KMS-11 (cell line): Measurements from ENCODE around the gene FANCD2.

Experiments
- H2AFZ ChIP-seq: fragments of 200-600 bp; sonication (generic); 2 replicates; pipeline ENCODE4 v1.6.1; 2016; ENCODE audit warnings: antibody characterized with exemption, mixed run types, low read depth
- H3K27ac ChIP-seq: fragments of 200-600 bp; sonication (generic); 2 replicates; pipeline ENCODE4 v1.6.1; 2016; ENCODE audit warnings: mild to moderate bottlenecking, mixed run types
- H3K27me3 ChIP-seq: fragments of 200-600 bp; sonication (generic); 2 replicates; pipeline ENCODE4 v1.6.1; 2017; ENCODE audit warnings: mild to moderate bottlenecking, low read depth, mixed run types, moderate library complexity; ENCODE audit not compliant: insufficient read depth
- H3K36me3 ChIP-seq: fragments of 200-600 bp; sonication (generic); 2 replicates; pipeline ENCODE4 v1.6.1; 2017; ENCODE audit warnings: mild to moderate bottlenecking, mixed run types; ENCODE audit not compliant: insufficient read depth
- H3K4me1 ChIP-seq: fragments of 200-600 bp; sonication (generic); 2 replicates; pipeline ENCODE4 v1.6.1; 2016; ENCODE audit warnings: mild to moderate bottlenecking, low read depth, mixed run types; ENCODE audit not compliant: poor library complexity, severe bottlenecking
- H3K4me2 ChIP-seq: fragments of 200-600 bp; sonication (generic); 2 replicates; pipeline ENCODE4 v1.7.0; 2016; ENCODE audit warnings: mild to moderate bottlenecking, mixed run types
- H3K4me3 ChIP-seq: fragments of 200-600 bp; sonication (generic); IDR thresholded peaks from 2 replicates; pipeline ENCODE4 v1.6.1; 2017; ENCODE audit warnings: low read depth, low read length, mixed read lengths; ENCODE audit not compliant: insufficient read depth
- H3K79me2 ChIP-seq: fragments of 200-600 bp; sonication (generic); 2 replicates; pipeline ENCODE4 v1.6.1; 2016; ENCODE audit warnings: low read depth, mixed run types; ENCODE audit not compliant: insufficient read depth
- H3K9ac ChIP-seq: fragments of 200-600 bp; sonication (generic); 2 replicates; pipeline ENCODE4 v1.6.1; 2016; ENCODE audit warnings: mild to moderate bottlenecking, mixed run types
- H4K20me1 ChIP-seq: fragments of 200-600 bp; sonication (generic); 2 replicates; pipeline ENCODE4 v1.6.1; 2016; ENCODE audit warnings: mild to moderate bottlenecking, mixed run types; ENCODE audit not compliant: insufficient read depth
- CTCF ChIP-seq: fragments of 200-600 bp; sonication (generic); conservative IDR thresholded peaks from 2 replicates; pipeline ENCODE4 v1.6.1; 2017; ENCODE audit warnings: low read depth, mild to moderate bottlenecking, antibody characterized with exemption, low read length, moderate library complexity, mixed read lengths

FANCD2 gene

GRCh38 chr3:10010878-10011465 is 15.3 kb upstream of the FANCD2 start:
- Histone ChIP-seq H3K4me3 (no peak overlapping the region), H3K9ac (no peak overlapping the region; the same call in 1 of the 2 replicates), H2AFZ (peak overlapping the region; percentile 54; the same call in 1 of the 2 replicates), H3K79me2 (no peaks in the 10 kb centered on the region), H3K4me2 (peak overlapping the region; percentile 66), H3K27me3 (no peaks in the 10 kb centered on the region), H3K36me3 (no peaks in the 10 kb centered on the region), H3K4me1 (peaks cover 5% of the 10 kb centered on the region), H4K20me1 (no peaks in the 10 kb centered on the region), H3K27ac (no peak overlapping the region)
- TF ChIP-seq CTCF = no peak

GRCh38 chr3:10011631-10012030 is 14.6 kb upstream of the FANCD2 start:
- Histone ChIP-seq H2AFZ (no peak overlapping the region), H3K36me3 (no peaks in the 10 kb centered on the region), H3K79me2 (no peaks in the 10 kb centered on the region), H3K4me3 (no peak overlapping the region), H3K9ac (no peak overlapping the region), H3K27me3 (no peaks in the 10 kb centered on the region), H4K20me1 (no peaks in the 10 kb centered on the region), H3K4me2 (0 out of 2 replicates have a peak overlapping the region, but pooled peaks have one; percentile 6), H3K4me1 (peaks cover 5% of the 10 kb centered on the region), H3K27ac (no peak overlapping the region)
- no peak for TF ChIP-seq CTCF

- Histone ChIP-seq H3K4me2 (no peak overlapping the region), H3K27ac (no peak overlapping the region), H4K20me1 (no peaks in the 10 kb centered on the region), H3K9ac (no peak overlapping the region), H3K36me3 (no peaks in the 10 kb centered on the region), H3K27me3 (no peaks in the 10 kb centered on the region), H3K4me3 (no peak overlapping the region), H3K4me1 (peaks cover 5% of the 10 kb centered on the region), H3K79me2 (no peaks in the 10 kb centered on the region), H2AFZ (no peak overlapping the region)
- TF ChIP-seq CTCF = no peak
Measured at GRCh38 chr3:10012106-10012505, 14.1 kb upstream of the FANCD2 start.

- Histone ChIP-seq H3K36me3 (no peaks in the 10 kb centered on the region), H4K20me1 (no peaks in the 10 kb centered on the region), H3K27me3 (no peaks in the 10 kb centered on the region), H3K79me2 (no peaks in the 10 kb centered on the region), H3K9ac (no peak overlapping the region), H3K4me2 (no peak overlapping the region), H3K4me1 (no peaks in the 10 kb centered on the region), H3K27ac (no peak overlapping the region), H2AFZ (no peak overlapping the region), H3K4me3 (no peak overlapping the region)
- no peak for TF ChIP-seq CTCF
Measured at GRCh38 chr3:10015461-10015904, 10.8 kb upstream of the FANCD2 start.
